Breast epithelium (tissue), 4 donors: ENCODE results near the gene BCL7A. TPM values are rescaled to one million over a fixed set of nuclear protein-coding genes. Genes with fewer than 3 reads are reported as not detected.

Experiments
- DNase-seq, 2 donors: peaks; one replicate each; pipeline ENCODE4 v3.0.0-alpha.2; 2019; ENCODE audit warnings: low spot score in 2 of 2
- H3K27ac ChIP-seq, 2 donors: fragments of 200-600 bp; sonication (generic) in 1 of 2; one replicate each; pipeline ENCODE4 v1.5.1; 2016 to 2019; ENCODE audit warnings: mild to moderate bottlenecking in 1 of 2
- H3K27me3 ChIP-seq, 2 donors: fragments of 200-600 bp; sonication (generic) in 1 of 2; one replicate each; pipeline versions ENCODE4 v1.5.1 to v1.6.0; 2017 to 2019; ENCODE audit warnings: control low read depth in 1 of 2, mild to moderate bottlenecking in 1 of 2
- H3K36me3 ChIP-seq: fragments of 200-600 bp; one replicate; pipeline ENCODE4 v1.5.1; 2019
- H3K4me1 ChIP-seq, 2 donors: fragments of 200-600 bp; sonication (generic); one replicate each; pipeline ENCODE4 v1.5.1; 2016 to 2019; ENCODE audit warnings: control low read depth in 1 of 2
- H3K4me3 ChIP-seq, 3 donors: fragments of 200-600 bp; sonication (generic); 1 replicate in 2 of 3; 2 replicates in 1 of 3; pipeline ENCODE4 v1.5.1; 2016 to 2019; ENCODE audit warnings: mild to moderate bottlenecking in 3 of 3, moderate library complexity in 2 of 3
- H3K9me3 ChIP-seq, 2 donors: fragments of 200-600 bp; sonication (generic) in 1 of 2; one replicate each; pipeline ENCODE4 v1.5.1; 2016 to 2019; ENCODE audit warnings: control low read depth in 1 of 2
- POLR2A ChIP-seq: fragments of 450-650 bp; IDR thresholded peaks from one replicate; pipeline ENCODE4 v1.6.1; 2016; ENCODE audit warnings: antibody characterized with exemption, mild to moderate bottlenecking, moderate library complexity
- POLR2AphosphoS5 ChIP-seq, 3 donors: sonication (generic); formaldehyde crosslinking; IDR thresholded peaks; one replicate each; pipeline ENCODE4 v1.6.1; 2017; ENCODE audit warnings: antibody characterized with exemption in 3 of 3
- intact Hi-C: fragments of 100-400 bp; cut with DNase I; formaldehyde crosslinking; loops from one replicate; pipeline ENCODE4 v1.15.1; 2023; ENCODE audit warnings: low total_unique reads
- total RNA-seq, 3 donors: library from RNA; depleted of rRNA; stranded (reverse); fragments of >200 nt; gene quantifications; one replicate each; pipeline ENCODE4 v1.1.0, GENCODE V29; 2016
- TF ChIP-seq, protein P1 (sequence below), 3 donors: fragments of 450-650 bp; IDR thresholded peaks; one replicate each; pipeline ENCODE4 v1.5.1; 2016 to 2017; ENCODE audit warnings: antibody characterized with exemption in 3 of 3, mild to moderate bottlenecking in 3 of 3, moderate library complexity in 3 of 3

The BCL7A gene
- total RNA-seq, 3 donors from 2014 or later, result 6.2 to 13.5 (median 8.8) TPM

- Histone ChIP-seq H3K27me3 (no peaks in the 10 kb centered on the region), H3K9me3 (no peaks in the 10 kb centered on the region), H3K4me1 (no peaks in the 10 kb centered on the region), H3K36me3 (no peaks in the 10 kb centered on the region), H3K27ac (no peak overlapping the region), H3K4me3 (no peak overlapping the region)
- no peak for TF ChIP-seq POLR2A
- TF ChIP-seq, protein P1, sequence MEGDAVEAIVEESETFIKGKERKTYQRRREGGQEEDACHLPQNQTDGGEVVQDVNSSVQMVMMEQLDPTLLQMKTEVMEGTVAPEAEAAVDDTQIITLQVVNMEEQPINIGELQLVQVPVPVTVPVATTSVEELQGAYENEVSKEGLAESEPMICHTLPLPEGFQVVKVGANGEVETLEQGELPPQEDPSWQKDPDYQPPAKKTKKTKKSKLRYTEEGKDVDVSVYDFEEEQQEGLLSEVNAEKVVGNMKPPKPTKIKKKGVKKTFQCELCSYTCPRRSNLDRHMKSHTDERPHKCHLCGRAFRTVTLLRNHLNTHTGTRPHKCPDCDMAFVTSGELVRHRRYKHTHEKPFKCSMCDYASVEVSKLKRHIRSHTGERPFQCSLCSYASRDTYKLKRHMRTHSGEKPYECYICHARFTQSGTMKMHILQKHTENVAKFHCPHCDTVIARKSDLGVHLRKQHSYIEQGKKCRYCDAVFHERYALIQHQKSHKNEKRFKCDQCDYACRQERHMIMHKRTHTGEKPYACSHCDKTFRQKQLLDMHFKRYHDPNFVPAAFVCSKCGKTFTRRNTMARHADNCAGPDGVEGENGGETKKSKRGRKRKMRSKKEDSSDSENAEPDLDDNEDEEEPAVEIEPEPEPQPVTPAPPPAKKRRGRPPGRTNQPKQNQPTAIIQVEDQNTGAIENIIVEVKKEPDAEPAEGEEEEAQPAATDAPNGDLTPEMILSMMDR (IDR thresholded peaks at IDR 0.05), result no peak
- TF ChIP-seq POLR2AphosphoS5 (IDR thresholded peaks at IDR 0.05), result no peak
- DNase-seq, result no peak
- intact Hi-C loops, result loop anchor here (5.0 kb wide), 1 partner anchor 451 kb away; no protein-coding TSS in a partner anchor
These were observed 40.8 kb upstream of the BCL7A start for GRCh38 chr12:121980892-121981272.

DNA sequence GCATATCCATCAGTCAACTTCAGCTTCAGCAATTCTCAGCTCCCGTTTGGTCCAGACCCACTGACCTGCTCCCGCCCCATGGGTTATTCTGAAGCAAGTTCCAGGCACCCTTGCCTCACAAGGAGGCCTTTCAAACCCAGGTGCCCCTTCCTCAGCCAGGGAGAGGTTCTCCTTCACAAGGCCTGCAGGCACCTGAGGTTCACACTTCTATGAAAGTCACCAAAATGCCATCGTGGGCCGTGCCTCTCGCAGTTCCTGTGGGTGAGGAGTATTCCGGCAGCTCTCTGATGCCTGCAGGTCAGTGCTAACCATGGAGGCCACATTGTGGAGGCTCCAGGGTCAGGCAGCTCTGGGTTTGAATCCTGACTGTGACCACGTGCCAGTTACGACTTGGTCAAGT is 40.2 kb upstream of the BCL7A start:
- Histone ChIP-seq H3K4me3 (no peak overlapping the region), H3K36me3 (no peaks in the 10 kb centered on the region), H3K27me3 (no peaks in the 10 kb centered on the region), H3K27ac (no peak overlapping the region), H3K4me1 (no peaks in the 10 kb centered on the region), H3K9me3 (no peaks in the 10 kb centered on the region)
- TF ChIP-seq POLR2A, result no peak
- no peak for TF ChIP-seq POLR2AphosphoS5 (IDR thresholded peaks at IDR 0.05)
- TF ChIP-seq, protein P1 (IDR thresholded peaks at IDR 0.05), result no peak
- intact Hi-C loops, result loop anchor here (5.0 kb wide), 1 partner anchor 451 kb away; no protein-coding TSS in a partner anchor
- no peak for DNase-seq

- DNase-seq, result no peak
- Histone ChIP-seq H3K4me3 (no peak overlapping the region), H3K27ac (no peak overlapping the region), H3K27me3 (no peaks in the 10 kb centered on the region), H3K36me3 (no peaks in the 10 kb centered on the region), H3K9me3 (no peaks in the 10 kb centered on the region), H3K4me1 (no peaks in the 10 kb centered on the region)
- intact Hi-C loops, result loop anchor here (5.0 kb wide), 1 partner anchor 449 kb away; no protein-coding TSS in a partner anchor
- TF ChIP-seq, protein P1 (IDR thresholded peaks at IDR 0.05), result no peak
- TF ChIP-seq POLR2AphosphoS5 (IDR thresholded peaks at IDR 0.05) (no peak), POLR2A (no peak)
These were observed 38.7 kb upstream of the BCL7A start for GRCh38 chr12:121982950-121983349.

- intact Hi-C loops, result loop anchor here (5.0 kb wide), 1 partner anchor 449 kb away; no protein-coding TSS in a partner anchor
- no peak overlapping the region for H3K4me3 ChIP-seq
These were observed 38.0 kb upstream of the BCL7A start for GRCh38 chr12:121983536-121984210.

More at GRCh38 chr12:121983536-121984210, 38.0 kb upstream of the BCL7A start:
- Histone ChIP-seq H3K9me3 (no peaks in the 10 kb centered on the region), H3K27ac (no peak overlapping the region), H3K4me1 (no peaks in the 10 kb centered on the region), H3K36me3 (no peaks in the 10 kb centered on the region), H3K27me3 (no peaks in the 10 kb centered on the region)
- no peak for TF ChIP-seq POLR2A
- TF ChIP-seq POLR2AphosphoS5 (IDR thresholded peaks at IDR 0.05), result no peak
- TF ChIP-seq, protein P1 (IDR thresholded peaks at IDR 0.05), result no peak
- DNase-seq, result no peak
